Epidermal melanocyte (primary cell): ENCODE measurements around the gene C2CD4C.
"Not testable (repeated sequence)": the region's sequence is repeated elsewhere in the genome, so short reads cannot be mapped to it uniquely, and the experiment has no call there.

ENCODE experiments used
- DNase-seq: peaks from one replicate; pipeline ENCODE4 v3.0.0; 2011; ENCODE audit warnings: low spot score; ENCODE audit not compliant: insufficient read length

C2CD4C gene

DNA sequence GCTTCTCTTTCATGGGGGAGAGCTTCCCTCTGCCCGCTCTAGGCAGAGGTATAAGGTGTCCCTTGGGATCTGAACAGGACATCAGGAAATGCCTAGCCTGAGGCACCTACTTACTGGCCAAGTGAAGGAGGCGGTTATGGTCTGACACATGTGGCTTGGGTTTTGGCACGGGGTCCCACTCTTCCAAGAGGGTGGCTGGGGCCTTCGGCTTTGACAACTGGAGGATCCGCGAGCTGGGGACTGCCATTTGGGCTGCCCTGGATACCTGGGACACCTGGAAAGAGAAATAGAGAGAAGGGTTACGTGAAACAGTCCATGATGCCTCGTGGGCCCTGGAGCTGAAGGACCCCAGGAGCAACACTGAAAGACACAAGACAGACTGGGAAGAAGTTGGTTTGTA lies 42.0 kb downstream of the C2CD4C start:
- no peak for DNase-seq

DNA sequence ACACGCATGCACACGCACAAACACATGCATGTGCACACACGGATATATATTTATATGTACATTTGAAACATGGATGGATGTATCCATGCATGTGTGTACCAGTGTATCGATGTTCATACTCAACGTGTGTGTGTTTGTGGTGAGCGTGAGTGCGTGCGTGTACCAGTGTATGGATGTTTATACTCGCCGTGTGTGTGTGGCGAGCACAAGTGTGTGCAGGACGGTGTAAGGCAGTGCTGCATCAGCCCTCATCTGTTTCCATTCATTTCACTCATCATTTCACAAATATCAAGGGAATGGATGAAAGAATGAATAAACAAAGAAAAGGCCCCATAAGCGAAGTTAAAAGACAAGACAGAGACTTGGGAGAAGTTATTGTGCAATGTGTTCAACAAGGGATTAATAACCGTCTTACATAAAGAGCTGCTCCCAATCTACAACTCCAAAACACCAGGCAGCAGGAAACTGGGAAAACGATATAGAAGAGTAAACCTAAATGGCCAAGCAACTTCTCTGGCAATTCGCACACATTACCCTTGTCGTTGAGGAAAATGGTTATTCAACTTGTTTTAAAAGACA lies 42.7 kb downstream of the C2CD4C start:
- DNase-seq = no peak

GRCh38 chr19:364496-365287 lies 44.3 kb downstream of the C2CD4C start:
- DNase-seq = no peak

- no peak for DNase-seq
These were observed 46.3 kb downstream of the C2CD4C start for GRCh38 chr19:362683-363082.

GRCh38 chr19:362154-362553 lies 46.8 kb downstream of the C2CD4C start:
- DNase-seq = no peak

DNA sequence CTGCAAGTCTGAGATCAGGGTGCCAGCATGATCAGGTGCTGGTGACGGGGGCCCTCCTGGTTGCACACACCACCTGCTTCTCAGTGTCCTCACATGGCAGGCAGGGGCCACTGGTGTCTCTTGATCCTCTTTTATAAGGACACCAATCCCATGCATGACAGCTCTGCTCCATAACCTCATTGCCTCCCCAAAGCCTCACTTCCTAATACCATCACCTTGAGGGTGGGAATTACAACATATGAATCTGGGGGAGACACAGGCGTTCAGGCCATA lies 49.4 kb downstream of the C2CD4C start:
- DNase-seq = no peak

- DNase-seq = not testable (repeated sequence)
These were observed 53.4 kb downstream of the C2CD4C start for GRCh38 chr19:355536-355935.
